Progenitor cell of endocrine pancreas (in vitro differentiated cells): Measurements from ENCODE around the gene LECT2. TPM values are rescaled to one million over a fixed set of nuclear protein-coding genes. Genes with fewer than 3 reads are reported as not detected.

ENCODE experiments used
- DNase-seq: peaks from one replicate; pipeline ENCODE4 v3.0.0; 2021; ENCODE audit warnings: low spot score; ENCODE audit not compliant: unreplicated experiment
- H3K27ac Mint-ChIP-seq: 2 replicates; pipeline ENCODE4 v1.8.0; 2021; ENCODE audit warnings: mild to moderate bottlenecking, moderate library complexity, mixed read lengths
- H3K27me3 Mint-ChIP-seq: 2 replicates; pipeline ENCODE4 v1.8.0; 2021; ENCODE audit warnings: mixed read lengths
- H3K36me3 Mint-ChIP-seq: 2 replicates; pipeline ENCODE4 v1.8.0; 2022; ENCODE audit warnings: mixed read lengths; ENCODE audit not compliant: insufficient read depth
- H3K4me1 Mint-ChIP-seq: 2 replicates; pipeline ENCODE4 v1.8.0; 2021; ENCODE audit warnings: low read depth, mixed read lengths
- H3K4me3 Mint-ChIP-seq: 2 replicates; pipeline ENCODE4 v1.8.0; 2021; ENCODE audit warnings: low read depth, mild to moderate bottlenecking, moderate library complexity, mixed read lengths
- H3K9me3 Mint-ChIP-seq: 2 replicates; pipeline ENCODE4 v1.8.0; 2021; ENCODE audit warnings: low read depth, mixed read lengths
- CTCF ChIP-seq: fragments of 200-600 bp; sonication (generic); IDR thresholded peaks from one replicate; pipeline ENCODE4 v1.5.0; 2021; ENCODE audit warnings: antibody characterized with exemption, mild to moderate bottlenecking; ENCODE audit not compliant: unreplicated experiment
- total RNA-seq: library from RNA; stranded (reverse); gene quantifications from 2 replicates; pipeline ENCODE4 v1.2.1, GENCODE V29; 2021

LECT2 gene
- total RNA-seq, 1 donor from 2014 or later, result not detected

- Mint-ChIP-seq H3K27ac (no peak overlapping the region), H3K27me3 (peaks cover 11% of the 10 kb centered on the region), H3K36me3 (no peaks in the 10 kb centered on the region), H3K4me3 (no peak overlapping the region), H3K4me1 (no peaks in the 10 kb centered on the region), H3K9me3 (no peaks in the 10 kb centered on the region)
- no peak for TF ChIP-seq CTCF
- DNase-seq, result no peak
Observed at GRCh38 chr5:135944564-135944963, 10.2 kb downstream of the LECT2 start.

DNA sequence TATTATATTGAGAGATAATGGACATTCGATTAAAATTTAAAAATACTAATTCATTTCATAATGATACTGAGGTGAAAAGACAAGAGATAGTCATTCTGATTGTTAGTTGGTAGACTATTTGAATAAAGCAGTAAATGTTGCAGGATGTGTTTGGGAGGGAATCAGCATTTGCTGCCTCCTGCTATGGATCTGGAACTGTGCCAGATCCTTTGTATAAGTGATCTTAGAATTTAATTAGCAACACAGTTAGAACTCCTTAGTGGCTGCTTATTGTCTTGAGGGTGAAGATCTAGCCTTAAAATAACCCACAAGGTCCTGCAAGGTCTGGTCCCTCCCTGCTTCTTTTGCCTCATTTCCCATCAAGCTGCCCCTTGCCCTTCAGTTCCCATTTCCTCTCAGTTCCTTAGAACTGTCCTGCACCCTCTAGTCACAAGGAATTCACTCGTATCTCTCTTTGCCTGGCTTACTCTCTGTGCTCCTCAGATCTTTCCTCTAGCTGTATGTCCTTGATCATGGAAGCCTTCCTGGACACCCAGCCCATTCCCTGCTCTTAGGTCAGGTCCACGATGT, 12.5 kb downstream of the LECT2 start:
- H3K27me3 Mint-ChIP-seq, result peaks cover 17% of the 10 kb centered on the region
- no peak overlapping the region for H3K4me3 Mint-ChIP-seq
- DNase-seq, result no peak
- no peaks in the 10 kb centered on the region for H3K4me1 Mint-ChIP-seq
- H3K27ac Mint-ChIP-seq, result no peak overlapping the region
- H3K36me3 Mint-ChIP-seq, result no peaks in the 10 kb centered on the region
- no peaks in the 10 kb centered on the region for H3K9me3 Mint-ChIP-seq
- TF ChIP-seq CTCF, result no peak

- DNase-seq, result no peak
- no peaks in the 10 kb centered on the region for H3K4me1 Mint-ChIP-seq
- TF ChIP-seq CTCF, result no peak
- H3K36me3 Mint-ChIP-seq, result no peaks in the 10 kb centered on the region
- no peak overlapping the region for H3K4me3 Mint-ChIP-seq
- peaks cover 18% of the 10 kb centered on the region for H3K27me3 Mint-ChIP-seq
- H3K27ac Mint-ChIP-seq, result no peak overlapping the region
- H3K9me3 Mint-ChIP-seq, result no peaks in the 10 kb centered on the region
Observed at GRCh38 chr5:135941711-135942110, 13.1 kb downstream of the LECT2 start.

DNA sequence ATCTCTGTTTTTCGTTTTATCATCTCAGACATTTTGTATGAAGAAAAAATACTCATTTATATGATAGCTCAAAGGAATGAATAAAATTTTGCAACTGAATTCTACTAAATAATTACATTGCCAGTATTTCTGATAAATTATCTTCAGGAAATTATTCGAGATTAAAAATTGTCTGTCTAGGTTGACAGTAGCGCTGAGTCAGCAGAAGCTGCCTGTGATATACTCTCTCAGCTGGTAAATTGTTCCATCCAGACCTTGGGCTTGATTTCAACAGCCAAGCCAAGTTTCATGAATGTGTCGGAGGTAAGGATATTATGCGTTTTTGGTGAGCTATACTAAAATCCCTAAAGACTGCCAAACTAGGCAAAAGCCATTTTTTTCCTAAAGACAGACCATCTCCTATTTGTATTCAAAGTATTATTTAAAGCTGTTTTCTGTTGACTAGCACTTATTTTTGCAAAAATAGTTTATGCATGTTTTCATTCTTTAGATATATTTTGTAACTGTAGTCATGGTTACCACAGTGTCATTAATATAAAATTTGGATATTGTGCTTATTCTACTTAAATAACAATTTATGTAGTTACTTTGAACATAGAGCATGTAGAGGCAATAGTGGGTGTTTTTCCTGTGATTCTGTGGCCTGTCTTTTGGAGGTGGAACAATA, 17.4 kb downstream of the LECT2 start:
- peaks cover 40% of the 10 kb centered on the region for H3K27me3 Mint-ChIP-seq

DNA sequence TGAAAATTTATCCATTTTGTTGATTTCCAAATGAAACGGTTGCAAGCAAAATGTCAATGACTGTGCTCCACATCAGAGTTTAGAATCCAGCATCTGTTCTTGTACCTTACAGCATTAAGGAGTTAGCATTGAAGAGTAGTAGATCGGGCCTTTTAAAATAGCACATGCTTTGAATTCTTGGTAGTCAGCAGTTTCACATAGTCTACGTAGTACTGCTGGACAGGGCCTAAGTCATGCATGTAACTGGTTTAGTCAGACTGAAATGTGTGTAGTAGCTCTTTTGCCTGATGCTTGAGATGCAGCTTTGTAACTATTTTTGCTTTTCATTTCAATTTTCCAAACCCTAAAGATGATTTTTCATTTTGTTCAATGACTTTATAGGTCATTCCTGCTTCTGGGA, 19.8 kb downstream of the LECT2 start:
- Mint-ChIP-seq H3K27me3 (peaks cover 54% of the 10 kb centered on the region), H3K36me3 (no peaks in the 10 kb centered on the region), H3K4me3 (no peak overlapping the region), H3K27ac (no peak overlapping the region), H3K4me1 (no peaks in the 10 kb centered on the region), H3K9me3 (no peaks in the 10 kb centered on the region)
- no peak for TF ChIP-seq CTCF
- no peak for DNase-seq

More for the DNA sequence above, 17.4 kb downstream of the LECT2 start:
- Mint-ChIP-seq H3K36me3 (no peaks in the 10 kb centered on the region), H3K4me1 (no peaks in the 10 kb centered on the region), H3K4me3 (no peak overlapping the region), H3K9me3 (no peaks in the 10 kb centered on the region), H3K27ac (no peak overlapping the region)
- DNase-seq, result no peak
- TF ChIP-seq CTCF, result no peak
